ENCODE data around the gene MAF.

MAF gene

DNA sequence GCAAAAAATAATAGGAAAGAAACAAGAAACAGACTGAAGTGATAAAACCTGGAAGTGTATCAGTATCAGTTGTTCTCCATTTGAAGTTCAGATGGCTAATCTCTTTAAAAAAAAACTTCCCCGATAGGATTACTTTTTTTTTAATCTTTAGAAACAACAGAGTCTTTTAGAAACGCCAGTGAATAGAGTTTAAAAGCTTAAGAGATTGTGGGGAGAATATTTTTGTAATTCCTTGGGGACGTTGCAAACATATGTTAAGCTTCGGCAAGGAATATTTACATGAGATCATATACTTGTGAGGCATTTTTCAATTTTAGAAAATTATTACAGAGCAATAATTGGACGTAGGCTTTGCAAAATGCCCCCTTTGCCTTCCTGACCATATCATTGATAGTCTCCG lies 13.2 kb downstream of the MAF start:
- no peak for DNase-seq

DNA sequence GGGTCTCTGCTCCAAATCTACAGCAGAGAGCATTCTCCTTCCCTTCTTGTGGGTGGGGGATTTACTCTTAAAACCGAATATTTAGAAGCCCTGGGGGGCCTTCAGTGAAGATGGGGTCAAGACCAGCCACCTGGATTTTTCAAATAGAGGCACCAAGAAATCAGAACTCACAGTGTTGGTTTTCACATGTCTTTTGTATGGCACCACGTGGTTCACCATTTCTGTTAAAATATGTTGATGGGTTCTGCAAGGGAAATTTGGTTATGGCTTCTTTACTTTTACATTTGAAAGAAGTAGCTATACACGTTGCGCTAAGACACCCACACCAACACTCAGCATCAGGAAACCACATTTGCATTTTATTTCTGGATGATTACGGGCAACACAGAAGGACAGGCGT lies 17.7 kb downstream of the MAF start:
- no peak for DNase-seq

- no peak for DNase-seq
Measured at GRCh38 chr16:79580453-79581191, 19.9 kb downstream of the MAF start.

DNA sequence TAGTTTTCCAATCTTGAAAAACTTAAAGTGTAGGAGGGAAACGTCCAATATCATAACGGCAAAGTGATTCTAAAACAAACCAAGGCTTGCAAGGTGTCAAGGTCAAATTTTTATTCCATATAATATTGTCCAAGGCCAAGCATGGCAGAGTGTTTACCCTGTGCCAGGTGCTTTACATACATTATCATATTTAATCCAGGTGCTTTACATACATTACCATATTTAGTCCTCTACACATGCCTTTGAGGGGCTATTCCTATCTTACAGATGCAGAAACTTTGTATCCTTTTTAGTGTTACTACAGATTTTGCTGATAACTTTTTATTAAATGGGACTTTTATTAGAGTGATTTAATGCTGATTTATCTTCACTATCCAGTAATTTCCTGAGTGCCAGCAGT lies 23.9 kb downstream of the MAF start:
- DNase-seq: no peak

GRCh38 chr16:79573884-79574283 lies 26.7 kb downstream of the MAF start:
- no peak for DNase-seq

- no peak for DNase-seq
Measured at GRCh38 chr16:79573071-79573470, 27.5 kb downstream of the MAF start.

DNA sequence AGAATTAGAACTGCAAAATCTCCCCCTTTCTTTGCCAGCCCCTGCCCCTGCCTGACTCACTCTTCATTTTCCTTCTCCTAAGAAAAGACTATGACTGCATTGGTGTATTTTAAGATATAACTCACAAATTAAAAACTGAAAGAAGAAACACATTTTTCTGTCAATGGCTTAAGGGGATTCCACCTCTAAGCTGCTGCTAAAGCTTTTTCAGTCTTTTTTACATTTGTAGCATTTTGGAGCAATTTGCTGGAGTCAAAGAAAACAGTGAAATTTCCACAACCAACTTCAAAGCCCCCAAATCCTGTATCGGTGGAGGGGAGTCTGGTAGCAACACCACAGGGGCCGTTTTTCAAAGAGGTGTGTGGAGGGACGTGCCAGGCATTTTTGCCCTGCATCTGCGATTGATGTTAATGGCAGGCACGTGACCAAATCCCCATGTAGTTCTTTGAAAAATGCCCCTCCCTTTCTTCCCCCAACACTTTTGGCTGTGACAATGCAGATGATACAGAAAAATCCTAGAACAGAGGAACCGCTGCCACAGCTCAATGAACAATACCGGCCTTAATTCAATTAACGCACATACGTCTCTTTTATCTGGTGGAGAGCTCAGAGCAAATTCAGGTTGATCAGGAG lies 28.5 kb downstream of the MAF start:
- DNase-seq: no peak

DNA sequence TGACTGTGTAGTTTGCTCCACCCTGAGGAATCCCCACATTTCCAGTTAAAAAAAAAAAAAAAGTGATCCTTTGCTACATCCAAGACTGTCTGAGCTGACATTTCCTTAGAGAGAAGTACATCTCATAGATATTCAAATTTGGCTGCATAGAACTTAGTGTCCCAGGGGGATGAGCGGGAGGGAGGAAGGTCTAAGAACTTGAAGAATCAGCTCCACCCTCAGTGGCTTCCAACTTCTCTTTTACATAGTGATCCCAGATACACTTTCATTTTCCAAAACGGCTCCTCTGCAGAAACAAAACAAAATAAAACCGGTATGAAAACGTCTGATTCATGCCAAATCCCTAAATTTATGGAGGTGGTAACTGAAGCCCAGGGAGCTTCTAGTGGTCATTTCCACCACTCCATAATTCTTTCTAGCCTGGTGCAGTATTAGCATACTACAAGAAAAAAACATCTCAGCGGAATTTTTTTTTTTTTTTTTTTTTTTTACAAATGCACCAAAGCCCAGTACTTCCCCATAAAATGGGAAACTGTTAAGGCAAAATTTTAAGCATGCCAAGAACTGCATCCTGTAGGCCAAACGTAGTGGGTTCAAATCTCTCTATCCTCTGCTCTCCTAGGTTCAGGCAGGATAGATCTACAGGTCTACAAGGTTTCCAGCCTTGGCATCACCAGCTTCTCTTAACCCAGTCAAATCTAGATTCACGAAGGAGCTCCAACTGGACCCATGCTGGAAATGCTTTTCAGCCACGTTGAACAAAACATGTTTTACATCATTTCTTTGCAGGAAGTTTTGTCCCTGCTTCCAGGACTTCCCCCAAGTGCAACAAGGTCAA lies 29.3 kb downstream of the MAF start:
- no peak for DNase-seq

- DNase-seq: no peak
Measured at GRCh38 chr16:79564671-79565107, 35.8 kb downstream of the MAF start.

GRCh38 chr16:79563921-79564320 lies 36.6 kb downstream of the MAF start:
- DNase-seq: no peak

- DNase-seq: no peak
Measured at GRCh38 chr16:79562166-79562823, 38.2 kb downstream of the MAF start.

GRCh38 chr16:79561729-79562128 lies 38.8 kb downstream of the MAF start:
- no peak for DNase-seq

DNA sequence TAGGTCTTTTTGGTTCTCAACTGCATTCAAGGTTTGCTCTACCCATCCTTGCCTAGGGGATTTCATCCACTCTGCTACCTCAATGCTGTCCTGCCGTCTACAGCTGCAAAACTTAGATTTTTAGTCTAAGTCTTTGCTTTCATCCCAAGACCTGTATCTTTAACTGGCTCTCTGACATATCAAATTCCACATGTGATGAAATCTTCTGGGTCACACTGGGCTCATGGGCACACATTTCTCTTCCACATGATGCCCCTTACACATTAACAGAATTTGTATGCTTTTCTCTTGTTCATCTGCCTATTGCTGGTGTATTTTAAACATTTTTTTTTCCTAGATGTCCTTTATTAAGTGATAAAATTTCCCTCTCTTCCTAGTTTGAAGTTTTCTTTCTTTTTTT lies 39.6 kb downstream of the MAF start:
- no peak for DNase-seq

DNA sequence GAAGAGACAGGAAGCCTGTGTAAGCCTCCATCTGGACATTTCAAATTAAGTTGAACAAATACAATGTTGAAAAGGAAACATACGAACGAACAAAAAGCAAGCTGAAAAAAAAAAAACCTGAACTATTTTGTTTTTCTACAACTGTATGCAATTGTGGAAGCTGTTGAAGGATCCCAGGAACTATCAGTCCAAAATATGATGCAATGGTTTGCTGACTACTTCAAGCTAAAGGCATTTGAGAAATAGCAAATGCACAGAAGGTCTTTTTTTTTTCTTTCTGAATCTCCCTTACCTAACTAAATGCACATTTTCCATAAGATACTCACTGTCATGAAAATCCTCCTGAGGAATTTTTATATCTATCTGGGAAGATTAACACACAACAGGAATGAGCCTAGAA lies 40.2 kb downstream of the MAF start:
- no peak for DNase-seq

DNA sequence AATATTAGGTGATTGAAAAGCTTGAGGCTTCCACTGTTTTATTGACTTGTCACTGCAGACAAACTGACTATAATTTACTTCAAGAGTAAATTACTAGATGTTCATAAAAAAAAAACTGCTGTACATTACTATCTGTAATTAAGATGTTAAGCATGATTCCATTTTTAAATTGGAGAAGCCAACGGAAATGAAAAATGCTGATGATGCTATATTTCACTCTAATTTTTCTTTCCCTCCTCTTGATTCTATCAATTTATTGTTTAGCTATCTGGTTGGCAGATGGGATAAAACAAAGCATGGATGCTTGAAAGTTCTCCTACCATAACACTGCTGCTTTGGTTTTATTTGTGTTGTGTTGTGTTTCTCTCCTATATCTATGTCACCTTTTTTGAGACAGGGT lies 41.0 kb downstream of the MAF start:
- no peak for DNase-seq

- no peak for DNase-seq
Measured at GRCh38 chr16:79557421-79557820, 43.1 kb downstream of the MAF start.

DNA sequence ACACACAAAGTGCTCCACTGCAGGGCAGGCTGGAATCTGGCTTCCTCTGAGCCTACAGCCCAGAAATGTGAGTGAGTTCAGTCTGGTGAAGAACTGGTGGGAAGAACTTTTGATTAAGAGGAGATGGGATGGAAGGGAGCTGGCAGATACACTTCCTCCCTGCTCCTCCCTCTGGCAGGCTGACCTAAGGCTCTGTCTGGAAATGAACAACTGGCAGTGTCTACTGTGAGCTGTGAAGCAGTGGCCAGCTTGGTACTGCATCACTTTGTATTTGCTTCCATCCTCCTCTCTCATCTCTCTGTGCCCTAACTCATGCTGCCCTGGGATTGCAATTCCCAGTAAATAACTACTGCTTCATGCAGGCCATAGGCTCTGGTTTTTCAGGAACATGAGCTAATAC lies 45.6 kb downstream of the MAF start:
- no peak for DNase-seq

- no peak for DNase-seq
Measured at GRCh38 chr16:79550373-79550772, 50.2 kb downstream of the MAF start.

- DNase-seq: no peak
Measured at GRCh38 chr16:79547085-79547484, 53.5 kb downstream of the MAF start.

Data from activated CD4-positive, alpha-beta T cell treated with anti-CD3 and anti-CD28 coated beads for 48 hours (primary cell).